SK-N-SH treated with all-trans-retinoic acid at 6 μM for 48 hours (cell line): ENCODE measurements around the gene GSTM4.

ENCODE experiments used
- ATAC-seq: fragments of 200-7000 bp; cut with Tn5 transposase; 3 replicates; pipeline ENCODE4 v1.9.1; 2020; ENCODE audit warnings: mild to moderate bottlenecking, moderate library complexity
- ARNTL ChIP-seq: fragments of 450-650 bp; formaldehyde crosslinking; IDR thresholded peaks from 2 replicates; pipeline ENCODE4 v1.5.0; 2020; ENCODE audit warnings: low read depth, mild to moderate bottlenecking, moderate library complexity, borderline replicate concordance
- BACH2 ChIP-seq: fragments of 250-450 bp; sonication (Bioruptor Pico); IDR thresholded peaks from 2 replicates; pipeline ENCODE4 v1.9.0; 2021; ENCODE audit warnings: mild to moderate bottlenecking, borderline replicate concordance
- CSDC2 ChIP-seq: fragments of 250-450 bp; sonication (Bioruptor Pico); IDR thresholded peaks from 2 replicates; pipeline ENCODE4 v1.5.0; 2020; ENCODE audit warnings: mild to moderate bottlenecking, moderate library complexity
- CSRNP3 ChIP-seq: fragments of 250-450 bp; sonication (Bioruptor Pico); IDR thresholded peaks from 2 replicates; pipeline ENCODE4 v1.5.1; 2021; ENCODE audit warnings: mild to moderate bottlenecking, moderate library complexity
- ESRRG ChIP-seq: fragments of 250-450 bp; sonication (Bioruptor Pico); IDR thresholded peaks from 2 replicates; pipeline ENCODE4 v1.6.1; 2021; ENCODE audit warnings: mild to moderate bottlenecking
- GLIS3 ChIP-seq: fragments of 250-450 bp; sonication (Bioruptor Pico); IDR thresholded peaks from 2 replicates; pipeline ENCODE4 v1.5.0; 2020; ENCODE audit warnings: mild to moderate bottlenecking, moderate library complexity
- ISL1 ChIP-seq: fragments of 250-450 bp; sonication (Bioruptor Pico); IDR thresholded peaks from 2 replicates; pipeline ENCODE4 v2.1.2; 2022; ENCODE audit warnings: mild to moderate bottlenecking, moderate library complexity
- OSR1 ChIP-seq: fragments of 250-450 bp; sonication (Bioruptor Pico); IDR thresholded peaks from 2 replicates; pipeline ENCODE4 v1.8.0; 2022; ENCODE audit warnings: moderate library complexity, mild to moderate bottlenecking, inconsistent platforms
- PATZ1 ChIP-seq: fragments of 250-450 bp; sonication (Bioruptor Pico); IDR thresholded peaks from 2 replicates; pipeline ENCODE4 v1.8.0; 2020; ENCODE audit warnings: mild to moderate bottlenecking, moderate library complexity, borderline replicate concordance
- PPARA ChIP-seq: fragments of 250-450 bp; sonication (Bioruptor Pico); IDR thresholded peaks from 2 replicates; pipeline ENCODE4 v1.5.0; 2020; ENCODE audit warnings: mild to moderate bottlenecking, borderline replicate concordance
- RARB ChIP-seq: fragments of 250-450 bp; sonication (Bioruptor Pico); IDR thresholded peaks from 2 replicates; pipeline ENCODE4 v1.8.0; 2021; ENCODE audit warnings: mild to moderate bottlenecking, moderate library complexity
- SNAI2 ChIP-seq: fragments of 250-450 bp; sonication (Bioruptor Pico); IDR thresholded peaks from 2 replicates; pipeline ENCODE4 v1.5.0; 2020; ENCODE audit warnings: mild to moderate bottlenecking, moderate library complexity
- TCF4 ChIP-seq: fragments of 250-450 bp; sonication (Bioruptor Pico); IDR thresholded peaks from 2 replicates; pipeline ENCODE4 v1.8.0; 2021; ENCODE audit warnings: mild to moderate bottlenecking, moderate library complexity, borderline replicate concordance
- ZC3H10 ChIP-seq: fragments of 250-450 bp; sonication (Bioruptor Pico); IDR thresholded peaks from 2 replicates; pipeline ENCODE4 v1.5.1; 2021; ENCODE audit warnings: mild to moderate bottlenecking, moderate library complexity
- ZFP3 ChIP-seq: fragments of 250-450 bp; sonication (Bioruptor Pico); IDR thresholded peaks from 2 replicates; pipeline ENCODE4 v1.5.0; 2020; ENCODE audit warnings: mild to moderate bottlenecking, moderate library complexity
- ZFP30 ChIP-seq: fragments of 450-650 bp; formaldehyde crosslinking; IDR thresholded peaks from 2 replicates; pipeline ENCODE4 v1.5.0; 2022; ENCODE audit warnings: mild to moderate bottlenecking, moderate library complexity
- ZNF70 ChIP-seq: fragments of 450-650 bp; formaldehyde crosslinking; IDR thresholded peaks from 2 replicates; pipeline ENCODE4 v1.5.0; 2020; ENCODE audit warnings: mild to moderate bottlenecking, moderate library complexity
- TF ChIP-seq, protein P1 (sequence below): fragments of 250-450 bp; sonication (Bioruptor Pico); IDR thresholded peaks from 2 replicates; pipeline ENCODE4 v1.5.1; 2020; ENCODE audit warnings: low read depth, mild to moderate bottlenecking, moderate library complexity
- TF ChIP-seq, protein P2 (sequence below): fragments of 250-450 bp; sonication (Bioruptor Pico); IDR thresholded peaks from 2 replicates; pipeline ENCODE4 v1.5.0; 2020; ENCODE audit warnings: mild to moderate bottlenecking, moderate library complexity

Gene GSTM4

DNA sequence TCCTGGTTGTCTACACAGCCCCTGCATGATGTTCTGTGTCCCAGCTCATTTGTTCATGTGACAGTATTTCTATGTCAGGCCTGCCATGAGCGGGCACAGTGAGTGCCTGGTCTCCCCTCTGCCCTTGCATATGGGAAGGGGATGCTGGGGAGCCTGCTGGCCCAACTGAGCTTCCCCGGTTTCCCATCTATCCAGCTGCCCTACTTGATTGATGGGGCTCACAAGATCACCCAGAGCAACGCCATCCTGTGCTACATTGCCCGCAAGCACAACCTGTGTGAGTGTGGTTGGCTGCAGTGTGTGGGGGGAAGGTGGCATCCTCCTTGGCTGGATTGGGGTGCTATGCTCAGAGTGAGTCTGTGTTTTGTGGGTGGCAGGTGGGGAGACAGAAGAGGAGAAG is 1.5 kb downstream of the GSTM4 start:
- TF ChIP-seq ARNTL (CRISPR knock-in tag) (no peak), ESRRG (CRISPR knock-in tag) (no peak), ZNF70 (no peak), CSRNP3 (no peak), ZC3H10 (no peak)
- ATAC-seq, result no peak

DNA sequence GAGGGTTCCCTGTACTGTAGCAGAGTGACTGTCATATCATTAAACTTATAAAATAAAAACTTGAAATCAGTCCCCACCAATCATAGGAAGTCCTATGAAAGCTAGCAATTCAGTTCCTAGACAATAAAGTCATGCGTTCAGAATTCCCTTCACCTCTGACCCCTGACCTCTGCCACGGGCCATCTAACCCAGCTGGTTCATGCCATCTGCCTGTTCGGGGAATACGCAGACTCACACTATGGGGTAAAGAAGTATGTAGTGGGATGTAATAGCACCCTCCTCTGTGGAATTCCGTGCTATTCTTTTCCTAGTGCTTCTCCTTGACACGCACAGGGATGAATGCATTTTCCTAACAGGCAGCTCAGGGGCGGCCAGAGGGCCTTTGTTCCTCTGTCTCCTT is 2.1 kb downstream of the GSTM4 start:
- no peak for ATAC-seq
- TF ChIP-seq SNAI2 (CRISPR knock-in tag), result no peak
- TF ChIP-seq OSR1, result no peak
- TF ChIP-seq TCF4, result no peak
- TF ChIP-seq ARNTL (CRISPR knock-in tag), result no peak
- no peak for TF ChIP-seq GLIS3
- TF ChIP-seq CSDC2 (CRISPR knock-in tag), result no peak
- TF ChIP-seq PATZ1 (CRISPR knock-in tag), result no peak
- TF ChIP-seq ESRRG (CRISPR knock-in tag), result no peak
- no peak for TF ChIP-seq CSRNP3
- TF ChIP-seq, protein P1, sequence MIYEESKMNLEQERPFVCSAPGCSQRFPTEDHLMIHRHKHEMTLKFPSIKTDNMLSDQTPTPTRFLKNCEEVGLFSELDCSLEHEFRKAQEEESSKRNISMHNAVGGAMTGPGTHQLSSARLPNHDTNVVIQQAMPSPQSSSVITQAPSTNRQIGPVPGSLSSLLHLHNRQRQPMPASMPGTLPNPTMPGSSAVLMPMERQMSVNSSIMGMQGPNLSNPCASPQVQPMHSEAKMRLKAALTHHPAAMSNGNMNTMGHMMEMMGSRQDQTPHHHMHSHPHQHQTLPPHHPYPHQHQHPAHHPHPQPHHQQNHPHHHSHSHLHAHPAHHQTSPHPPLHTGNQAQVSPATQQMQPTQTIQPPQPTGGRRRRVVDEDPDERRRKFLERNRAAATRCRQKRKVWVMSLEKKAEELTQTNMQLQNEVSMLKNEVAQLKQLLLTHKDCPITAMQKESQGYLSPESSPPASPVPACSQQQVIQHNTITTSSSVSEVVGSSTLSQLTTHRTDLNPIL, result no peak
- TF ChIP-seq ZC3H10, result no peak
- TF ChIP-seq, protein P2, sequence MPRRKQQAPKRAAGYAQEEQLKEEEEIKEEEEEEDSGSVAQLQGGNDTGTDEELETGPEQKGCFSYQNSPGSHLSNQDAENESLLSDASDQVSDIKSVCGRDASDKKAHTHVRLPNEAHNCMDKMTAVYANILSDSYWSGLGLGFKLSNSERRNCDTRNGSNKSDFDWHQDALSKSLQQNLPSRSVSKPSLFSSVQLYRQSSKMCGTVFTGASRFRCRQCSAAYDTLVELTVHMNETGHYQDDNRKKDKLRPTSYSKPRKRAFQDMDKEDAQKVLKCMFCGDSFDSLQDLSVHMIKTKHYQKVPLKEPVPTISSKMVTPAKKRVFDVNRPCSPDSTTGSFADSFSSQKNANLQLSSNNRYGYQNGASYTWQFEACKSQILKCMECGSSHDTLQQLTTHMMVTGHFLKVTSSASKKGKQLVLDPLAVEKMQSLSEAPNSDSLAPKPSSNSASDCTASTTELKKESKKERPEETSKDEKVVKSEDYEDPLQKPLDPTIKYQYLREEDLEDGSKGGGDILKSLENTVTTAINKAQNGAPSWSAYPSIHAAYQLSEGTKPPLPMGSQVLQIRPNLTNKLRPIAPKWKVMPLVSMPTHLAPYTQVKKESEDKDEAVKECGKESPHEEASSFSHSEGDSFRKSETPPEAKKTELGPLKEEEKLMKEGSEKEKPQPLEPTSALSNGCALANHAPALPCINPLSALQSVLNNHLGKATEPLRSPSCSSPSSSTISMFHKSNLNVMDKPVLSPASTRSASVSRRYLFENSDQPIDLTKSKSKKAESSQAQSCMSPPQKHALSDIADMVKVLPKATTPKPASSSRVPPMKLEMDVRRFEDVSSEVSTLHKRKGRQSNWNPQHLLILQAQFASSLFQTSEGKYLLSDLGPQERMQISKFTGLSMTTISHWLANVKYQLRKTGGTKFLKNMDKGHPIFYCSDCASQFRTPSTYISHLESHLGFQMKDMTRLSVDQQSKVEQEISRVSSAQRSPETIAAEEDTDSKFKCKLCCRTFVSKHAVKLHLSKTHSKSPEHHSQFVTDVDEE (CRISPR knock-in tag), result no peak
- TF ChIP-seq ZFP30 (CRISPR knock-in tag), result no peak
- no peak for TF ChIP-seq BACH2 (CRISPR knock-in tag)
- no peak for TF ChIP-seq ISL1 (CRISPR knock-in tag)
- no peak for TF ChIP-seq ZNF70
- no peak for TF ChIP-seq RARB (CRISPR knock-in tag)
- no peak for TF ChIP-seq PPARA
- TF ChIP-seq, all 23 proteins: peak for 0

- no peak for TF ChIP-seq ARNTL (CRISPR knock-in tag)
- TF ChIP-seq OSR1, result no peak
- TF ChIP-seq, protein P2 (CRISPR knock-in tag), result no peak
- no peak for TF ChIP-seq CSDC2 (CRISPR knock-in tag)
- TF ChIP-seq RARB (CRISPR knock-in tag), result no peak
- TF ChIP-seq ISL1 (CRISPR knock-in tag), result no peak
- TF ChIP-seq ZFP3 (CRISPR knock-in tag), result no peak
Observed at GRCh38 chr1:109658533-109659042, 2.7 kb downstream of the GSTM4 start.

More at GRCh38 chr1:109658533-109659042, 2.7 kb downstream of the GSTM4 start:
- no peak for ATAC-seq
